A549 treated with AZD2906 at 1 μM for 4 hours (cell line): ENCODE measurements around the gene ZNF414. TPM values are rescaled to one million over a fixed set of nuclear protein-coding genes. Genes with fewer than 3 reads are reported as not detected.

ENCODE experiments used
- total RNA-seq: library from RNA; stranded (reverse); fragments of 200-300 nt; extraction: Qiagen RNA extraction; gene quantifications from 5 replicates; pipeline ENCODE4 v1.2.3, GENCODE V29; 2022

The ZNF414 gene, protein sequence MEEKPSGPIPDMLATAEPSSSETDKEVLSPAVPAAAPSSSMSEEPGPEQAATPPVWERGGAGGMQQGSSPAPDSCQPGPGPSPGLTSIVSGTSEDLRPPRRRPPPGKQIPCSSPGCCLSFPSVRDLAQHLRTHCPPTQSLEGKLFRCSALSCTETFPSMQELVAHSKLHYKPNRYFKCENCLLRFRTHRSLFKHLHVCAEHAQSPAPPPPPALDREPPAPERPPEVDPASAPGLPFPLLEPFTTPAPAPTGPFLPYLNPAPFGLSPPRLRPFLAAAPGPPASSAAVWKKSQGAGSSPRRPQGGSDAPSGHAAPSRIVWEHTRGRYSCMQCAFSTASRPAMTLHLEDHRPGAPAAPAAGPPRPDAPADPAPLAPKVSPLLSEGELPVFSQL
- total RNA-seq, result 18.1 to 19.9 TPM (median 19.3 TPM) in 5 replicates

DNA sequence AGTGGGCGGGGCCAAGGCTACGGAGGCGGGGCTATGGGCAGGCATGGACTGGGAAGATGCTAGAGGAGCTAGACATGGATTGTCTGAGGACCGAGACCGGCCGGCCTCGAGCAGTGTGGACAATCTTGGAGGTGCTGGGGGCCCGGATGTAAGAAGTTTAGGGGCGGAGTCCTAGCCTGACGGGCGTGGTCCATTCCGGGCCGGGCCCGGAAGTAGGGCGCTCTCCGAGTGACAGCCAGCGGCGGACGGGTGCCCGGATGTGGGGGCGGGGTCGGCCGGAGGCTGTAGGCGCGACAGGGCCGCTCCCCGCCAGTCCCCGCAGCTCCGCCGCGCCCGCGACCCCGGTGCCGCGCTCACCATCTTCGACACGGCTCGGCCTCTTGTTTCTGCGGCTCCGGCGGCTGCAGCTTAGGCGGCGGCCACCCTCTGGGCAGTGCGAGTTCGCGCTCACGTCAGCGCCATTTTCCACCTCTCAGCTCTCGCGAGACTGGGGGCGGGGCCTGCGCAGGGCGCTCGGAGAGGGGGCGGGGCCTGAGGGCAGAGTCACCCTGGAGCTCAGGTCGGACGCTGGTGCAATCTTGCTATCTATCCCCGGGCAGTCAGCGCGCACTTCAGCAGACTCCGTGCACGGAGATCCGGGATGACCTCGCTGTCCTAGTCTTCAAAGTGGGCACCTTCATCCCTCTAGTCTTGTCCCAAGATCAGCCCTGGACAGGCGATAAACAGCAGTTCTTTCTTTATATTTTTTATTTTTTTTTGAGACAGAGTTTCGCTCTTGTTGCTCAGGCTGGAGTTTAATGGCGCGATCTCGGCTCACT lies at the start of gene ZNF414:
TSS of gene ZNF414 (minus strand) at position 481 of the 818 bp plus-strand sequence. CDS start at position 360, 121 bp downstream.

Other genes starting within 250 kb of the ZNF414 start
- 62.3 to 104 TPM (median 94.9 TPM) in 5 replicates for gene CD320, start 205.8 kb downstream of the ZNF414 start, total RNA-seq
- gene NDUFA7, start 192.8 kb downstream of the ZNF414 start, total RNA-seq, result 77.5 to 97.5 TPM (median 95.6 TPM) in 5 replicates
- gene RPS28, start 192.7 kb downstream of the ZNF414 start, total RNA-seq, result 383 to 995 TPM (median 918 TPM) in 5 replicates
- gene KANK3, start 170.9 kb downstream of the ZNF414 start, total RNA-seq, result 5.6 to 7.6 TPM (median 7.1 TPM) in 5 replicates
- gene ANGPTL4, start 150.0 kb downstream of the ZNF414 start, total RNA-seq, result 550 to 726 TPM (median 658 TPM) in 5 replicates
- gene RAB11B, start 123.8 kb downstream of the ZNF414 start, total RNA-seq, result 100 to 115 TPM (median 101 TPM) in 5 replicates
- gene MARCHF2, start 100.9 kb downstream of the ZNF414 start, total RNA-seq, result 15.9 to 20.8 TPM (median 20.4 TPM) in 5 replicates
- 229 to 306 TPM (median 241 TPM) in 5 replicates for gene HNRNPM, start 69.2 kb downstream of the ZNF414 start, total RNA-seq
- gene PRAM1, start 11.5 kb downstream of the ZNF414 start, total RNA-seq, result 0.08 to 0.25 TPM (median 0.14 TPM) in 5 replicates
- gene MYO1F, start 63.3 kb upstream of the ZNF414 start, total RNA-seq, result 0.22 to 0.37 TPM (median 0.29 TPM) in 5 replicates
- 11.0 to 13.5 TPM (median 11.4 TPM) in 5 replicates for gene ADAMTS10, start 96.5 kb upstream of the ZNF414 start, total RNA-seq
- not detected in 5 replicates for gene NFILZ, start 116.5 kb upstream of the ZNF414 start, total RNA-seq
- gene ACTL9, start 184.6 kb upstream of the ZNF414 start, total RNA-seq, result not detected in 5 replicates
- not detected in 5 replicates for gene OR2Z1, start 207.5 kb upstream of the ZNF414 start, total RNA-seq